ENCODE measurements around the gene NHERF2.

DNA sequence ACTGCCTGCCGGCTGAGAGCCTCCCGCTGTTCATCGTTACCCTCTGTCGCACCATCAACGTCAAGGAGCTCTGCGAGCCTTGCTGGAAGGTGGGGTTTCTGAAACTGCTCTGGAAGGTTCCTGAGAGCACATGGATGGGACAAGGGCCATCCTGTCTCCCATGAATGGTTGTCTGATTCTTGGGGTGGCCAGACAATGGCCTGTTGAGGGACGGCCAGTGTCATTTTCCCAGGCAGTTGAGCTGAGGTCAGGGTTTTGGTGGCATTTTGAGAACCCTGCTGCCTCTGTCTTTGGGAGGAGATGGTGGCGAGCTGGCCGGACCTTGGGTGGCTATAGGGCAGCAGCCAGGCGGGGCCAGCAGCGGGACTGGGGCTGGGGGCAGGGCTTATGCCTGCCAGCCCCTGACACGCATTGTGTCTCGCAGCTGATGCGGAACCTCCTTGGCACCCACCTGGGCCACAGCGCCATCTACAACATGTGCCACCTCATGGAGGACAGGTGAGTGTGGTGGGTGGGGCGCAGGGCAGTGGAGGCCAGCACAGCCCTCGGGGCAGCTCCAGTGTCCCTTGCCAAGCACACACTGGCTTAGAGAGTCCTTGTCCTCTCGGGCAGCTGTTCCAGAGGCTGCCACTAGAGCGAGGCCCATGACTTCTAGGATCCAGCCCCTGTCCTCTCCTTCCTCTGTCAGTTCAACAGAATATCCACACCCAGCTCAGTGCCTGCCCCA lies 30.1 kb downstream of the NHERF2 start:
- TF ChIP-seq, protein P1, sequence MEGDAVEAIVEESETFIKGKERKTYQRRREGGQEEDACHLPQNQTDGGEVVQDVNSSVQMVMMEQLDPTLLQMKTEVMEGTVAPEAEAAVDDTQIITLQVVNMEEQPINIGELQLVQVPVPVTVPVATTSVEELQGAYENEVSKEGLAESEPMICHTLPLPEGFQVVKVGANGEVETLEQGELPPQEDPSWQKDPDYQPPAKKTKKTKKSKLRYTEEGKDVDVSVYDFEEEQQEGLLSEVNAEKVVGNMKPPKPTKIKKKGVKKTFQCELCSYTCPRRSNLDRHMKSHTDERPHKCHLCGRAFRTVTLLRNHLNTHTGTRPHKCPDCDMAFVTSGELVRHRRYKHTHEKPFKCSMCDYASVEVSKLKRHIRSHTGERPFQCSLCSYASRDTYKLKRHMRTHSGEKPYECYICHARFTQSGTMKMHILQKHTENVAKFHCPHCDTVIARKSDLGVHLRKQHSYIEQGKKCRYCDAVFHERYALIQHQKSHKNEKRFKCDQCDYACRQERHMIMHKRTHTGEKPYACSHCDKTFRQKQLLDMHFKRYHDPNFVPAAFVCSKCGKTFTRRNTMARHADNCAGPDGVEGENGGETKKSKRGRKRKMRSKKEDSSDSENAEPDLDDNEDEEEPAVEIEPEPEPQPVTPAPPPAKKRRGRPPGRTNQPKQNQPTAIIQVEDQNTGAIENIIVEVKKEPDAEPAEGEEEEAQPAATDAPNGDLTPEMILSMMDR (IDR thresholded peaks at IDR 0.05): peak in 1 of 3 experiments; percentile 27
- no peak for TF ChIP-seq POLR2A (IDR thresholded peaks at IDR 0.05; ENCODE audit: low read depth)
- no peak for TF ChIP-seq POLR2AphosphoS5 (IDR thresholded peaks at IDR 0.05)

Measured in esophagus muscularis mucosa (tissue), 3 donors.